CD4-positive, alpha-beta T cell treated with Interleukin-4 for 4 hours (primary cell): Measurements from ENCODE around the gene DPP10.
"Not testable (repeated sequence)": the region's sequence is repeated elsewhere in the genome, so short reads cannot be mapped to it uniquely, and the experiment has no call there.

Experiments
- DNase-seq: peaks from one replicate; pipeline ENCODE4 v3.0.0-alpha.2; 2020

Gene DPP10

DNA sequence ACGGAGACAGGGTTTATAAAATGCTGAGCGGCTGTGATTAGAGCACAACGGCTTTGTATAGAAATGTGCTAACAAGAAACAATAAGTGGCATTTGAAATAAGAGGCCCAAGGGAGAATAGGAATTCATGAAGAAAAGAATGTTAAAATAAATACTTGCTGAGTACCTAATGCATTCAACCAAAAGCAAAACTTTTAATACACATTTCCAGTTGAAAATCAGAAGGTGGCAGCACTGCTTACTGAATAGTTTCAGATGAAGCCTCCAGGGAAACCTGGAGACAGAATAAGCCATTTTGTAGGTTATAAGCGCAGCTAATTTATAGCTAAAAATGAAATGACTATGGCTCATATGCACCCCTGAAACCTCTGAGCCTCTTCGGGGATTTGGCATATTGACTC lies 286.6 kb downstream of the DPP10 start:
- no peak for DNase-seq

DNA sequence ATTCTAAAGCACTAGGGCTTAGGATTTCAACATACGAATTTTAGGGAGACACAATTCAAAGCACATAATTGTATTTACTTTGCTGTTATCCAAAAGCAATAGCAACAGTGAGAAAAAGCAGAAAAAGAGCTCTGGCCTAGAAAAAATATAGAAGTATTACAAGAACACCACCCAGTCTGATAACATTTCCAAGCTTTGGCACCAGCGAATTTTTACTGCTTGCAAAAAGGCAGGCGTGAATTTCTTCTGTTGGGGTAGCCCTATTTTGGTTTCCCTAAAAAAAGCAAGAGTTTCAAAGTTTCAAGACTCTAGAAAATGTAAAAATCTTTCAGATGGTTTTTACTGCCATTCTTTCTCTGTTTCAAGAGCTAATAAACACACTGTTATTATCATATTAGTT lies 292.7 kb downstream of the DPP10 start:
- DNase-seq = no peak

DNA sequence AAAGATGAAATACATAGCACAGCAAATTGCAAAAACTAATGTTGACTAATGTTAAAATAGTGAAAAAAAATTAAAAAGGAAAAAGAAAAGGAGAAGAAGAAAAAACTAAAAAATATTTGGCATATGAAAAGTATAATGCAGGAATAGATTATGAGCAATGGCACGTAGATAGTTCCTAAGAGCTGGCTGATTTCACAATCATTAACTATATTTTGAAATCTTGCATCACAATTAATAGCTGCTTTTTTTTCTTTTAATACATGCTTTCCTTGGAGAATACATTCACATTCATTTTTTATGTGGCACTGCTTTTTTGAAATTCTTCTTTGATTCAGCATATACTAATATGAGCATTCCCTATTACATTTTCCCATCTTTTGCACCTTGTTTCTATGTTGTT lies 299.8 kb downstream of the DPP10 start:
- DNase-seq = no peak

DNA sequence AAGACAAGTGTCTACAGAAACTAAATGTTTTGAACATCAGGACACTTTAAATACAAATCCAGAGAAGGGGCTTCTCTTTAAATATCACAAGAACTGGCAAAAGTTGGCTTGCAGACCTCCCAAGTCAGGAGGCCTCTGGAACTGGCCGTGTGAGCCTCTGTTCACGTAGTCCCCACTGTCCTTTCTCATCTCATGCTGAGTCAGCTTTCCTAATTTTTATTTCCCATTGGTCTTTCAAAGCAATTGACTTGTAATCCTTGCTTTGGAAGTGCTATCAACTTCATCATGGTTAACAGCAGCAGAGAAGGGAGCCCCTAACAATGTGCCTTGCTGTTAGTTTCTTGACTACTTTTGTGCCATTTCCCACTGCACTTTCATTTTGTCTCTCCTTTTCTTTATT lies 303.3 kb downstream of the DPP10 start:
- no peak for DNase-seq

DNA sequence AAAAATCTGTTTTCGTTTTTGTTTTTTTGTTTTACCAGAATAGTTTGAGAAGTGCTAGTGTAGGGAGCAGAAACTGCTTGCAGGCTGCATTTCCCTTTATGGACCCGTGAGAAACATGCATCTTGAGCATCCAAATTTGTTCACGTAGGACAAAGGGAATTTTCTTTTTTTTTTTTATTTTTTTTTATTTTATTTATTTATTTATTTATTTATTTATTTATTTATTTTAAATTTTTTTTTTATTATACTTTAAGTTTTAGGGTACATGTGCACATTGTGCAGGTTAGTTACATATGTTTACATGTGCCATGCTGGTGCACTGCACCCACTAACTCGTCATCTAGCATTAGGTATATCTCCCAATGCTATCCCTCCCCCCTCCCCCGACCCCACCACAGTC lies 305.7 kb downstream of the DPP10 start:
- not testable (repeated sequence) for DNase-seq

DNA sequence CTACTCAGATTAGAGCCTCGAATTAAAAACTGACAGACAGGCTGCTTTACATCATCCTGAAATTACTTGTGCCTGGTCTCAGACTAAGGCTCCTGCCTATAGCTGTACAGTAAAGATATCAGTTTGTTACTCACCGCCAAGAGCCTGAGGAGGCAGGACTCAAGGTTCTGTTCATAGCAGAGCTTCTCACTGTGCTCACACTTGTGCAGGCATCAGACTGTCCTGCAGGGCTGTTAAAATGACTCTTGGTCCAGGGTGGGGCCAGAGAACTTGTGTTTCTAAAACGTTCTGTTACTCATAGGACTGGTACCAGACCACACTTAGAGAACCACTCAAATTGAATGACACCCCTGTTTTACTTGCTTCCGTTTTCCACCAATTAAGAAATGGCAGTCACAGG lies 310.0 kb downstream of the DPP10 start:
- DNase-seq = no peak

DNA sequence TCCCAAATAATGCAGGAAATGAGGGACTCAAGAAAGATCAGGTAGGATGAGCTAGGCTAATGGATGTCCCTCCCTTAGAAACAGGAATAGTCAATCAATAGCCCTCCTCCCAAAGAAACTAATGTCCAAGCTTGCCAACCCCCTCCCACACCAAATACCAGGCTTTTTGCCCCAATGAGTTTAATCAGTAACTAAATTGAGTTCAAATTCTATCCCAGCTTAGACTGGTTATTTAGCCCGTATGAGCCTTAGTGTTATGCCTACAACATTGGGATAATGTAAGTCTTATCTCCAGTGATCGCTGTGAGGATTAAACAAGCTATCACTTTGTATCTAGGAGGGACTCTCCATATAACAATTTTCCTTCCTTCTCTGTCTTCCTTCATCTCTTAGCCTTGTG lies 310.7 kb downstream of the DPP10 start:
- DNase-seq = no peak

DNA sequence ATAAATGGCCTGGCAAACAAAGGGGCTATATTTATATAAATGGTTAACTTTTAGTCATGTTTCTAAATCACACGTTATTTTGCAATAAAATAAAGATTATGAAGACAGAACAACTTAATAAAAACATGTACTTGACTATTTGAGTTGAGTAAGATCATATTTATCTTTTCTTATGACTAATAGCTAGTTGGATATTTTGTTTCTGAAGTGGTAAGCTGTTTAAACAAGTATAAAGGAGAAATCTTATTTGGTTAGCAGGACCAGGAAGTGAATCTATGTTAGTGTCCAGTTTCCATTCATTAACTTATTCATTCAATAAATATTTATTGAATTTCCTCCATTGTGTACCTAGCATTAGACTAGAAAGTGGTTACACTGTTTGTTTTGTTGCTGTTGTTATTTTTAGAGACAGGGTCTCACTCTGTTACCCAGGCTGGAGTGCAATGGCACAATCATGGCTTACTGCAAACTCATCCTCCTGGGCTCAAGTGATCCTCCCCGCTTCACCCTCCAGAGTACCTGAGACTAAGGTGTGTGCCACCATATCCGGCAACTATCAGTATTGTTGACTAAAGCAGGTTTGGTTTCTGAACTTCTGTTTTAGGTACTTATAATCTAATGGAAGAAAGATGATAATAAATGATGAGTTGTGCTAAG lies 312.6 kb downstream of the DPP10 start:
- DNase-seq = no peak

DNA sequence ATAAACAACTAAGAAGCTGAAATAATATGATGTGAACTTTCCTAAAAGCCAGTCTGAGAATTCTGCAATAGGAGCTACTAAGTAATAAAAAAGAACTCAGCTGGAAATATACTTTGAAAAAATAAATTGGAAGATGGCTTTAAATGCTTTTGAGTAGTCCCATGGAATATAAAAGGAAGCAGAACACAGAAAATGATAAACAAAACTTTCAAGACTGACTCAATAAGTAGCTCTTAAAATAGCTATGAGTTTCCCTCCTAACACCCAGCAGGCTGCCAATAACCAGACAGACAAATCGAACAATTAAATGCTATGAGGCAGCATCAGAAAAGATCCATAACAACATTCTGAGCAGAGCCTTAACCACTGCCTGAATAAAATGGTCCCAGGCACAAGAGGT lies 319.9 kb downstream of the DPP10 start:
- DNase-seq = no peak

DNA sequence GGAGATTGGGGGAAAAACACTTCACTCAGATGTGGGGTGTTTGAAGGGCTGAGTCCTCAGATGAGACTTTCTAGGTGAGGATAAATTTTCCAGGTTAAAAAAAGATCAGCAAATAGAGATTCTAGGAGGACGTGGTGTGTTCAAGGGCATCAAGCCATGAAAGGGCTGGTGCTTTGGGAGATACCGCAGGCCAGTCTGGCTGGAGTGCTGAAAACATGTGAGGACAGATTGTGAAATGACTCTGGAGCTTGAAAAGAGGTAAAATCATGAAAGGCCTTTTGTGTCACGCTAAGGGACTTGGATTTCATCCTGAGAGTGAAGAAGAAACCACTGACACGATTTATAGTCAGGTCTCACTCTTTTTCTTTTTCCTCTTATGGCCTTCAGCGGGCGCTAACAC lies 320.5 kb downstream of the DPP10 start:
- no peak for DNase-seq

DNA sequence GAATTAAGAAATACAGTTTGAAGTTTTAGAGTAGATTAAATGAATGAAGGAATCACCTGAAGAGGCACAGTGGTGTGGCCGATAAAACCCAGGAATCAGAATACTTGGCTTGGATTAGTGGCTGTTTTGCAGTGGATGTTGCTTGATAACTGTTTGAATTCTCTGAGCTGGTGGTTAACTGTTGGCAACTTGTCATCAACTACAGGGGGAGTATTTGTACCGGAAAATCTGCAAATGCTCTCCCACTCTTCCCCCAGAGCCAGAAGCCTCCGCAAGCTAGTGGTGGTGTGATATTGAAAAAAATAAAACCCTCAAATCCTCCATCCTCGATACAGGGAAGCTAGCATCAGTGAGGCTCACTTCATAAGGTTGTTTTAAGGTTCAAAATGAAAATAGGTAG lies 326.7 kb downstream of the DPP10 start:
- no peak for DNase-seq

DNA sequence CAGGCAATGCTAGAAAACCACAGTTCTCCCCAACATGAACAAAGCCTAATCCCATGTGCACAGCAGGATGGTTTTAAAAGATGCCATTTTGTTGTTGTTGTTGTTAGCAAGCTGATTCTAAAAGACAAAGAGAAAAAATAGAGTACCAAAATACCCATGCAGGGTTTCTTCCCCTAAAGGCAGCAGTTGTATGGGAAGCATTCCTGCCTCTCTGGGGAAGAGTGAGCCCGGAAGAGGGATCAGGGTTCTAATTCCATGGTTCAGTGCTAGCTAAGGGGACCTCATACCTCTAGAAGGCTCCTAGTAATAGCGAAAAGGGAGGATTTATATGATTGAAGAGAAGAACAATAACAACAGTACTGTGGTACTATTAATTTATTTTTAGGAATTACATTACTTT lies 327.6 kb downstream of the DPP10 start:
- DNase-seq = no peak

DNA sequence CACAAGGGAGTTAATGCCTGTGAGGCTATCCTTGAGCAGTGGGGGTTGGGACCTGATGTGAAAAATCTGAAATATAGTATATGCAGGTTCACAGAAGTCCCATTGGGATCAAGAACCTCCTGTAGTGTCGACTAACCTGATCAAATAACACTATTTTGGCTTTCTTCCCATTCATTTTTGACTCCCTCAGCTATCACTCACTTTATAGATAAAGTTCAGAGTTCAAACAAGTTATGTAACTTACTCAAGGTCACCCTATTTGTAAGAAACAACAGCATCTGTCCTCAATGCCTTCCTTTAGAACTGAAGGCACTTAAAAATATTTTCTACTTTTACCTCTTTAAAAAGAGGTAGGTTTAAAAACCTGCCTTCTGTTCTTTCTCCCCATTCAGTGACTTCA lies 341.6 kb downstream of the DPP10 start:
- DNase-seq = no peak

DNA sequence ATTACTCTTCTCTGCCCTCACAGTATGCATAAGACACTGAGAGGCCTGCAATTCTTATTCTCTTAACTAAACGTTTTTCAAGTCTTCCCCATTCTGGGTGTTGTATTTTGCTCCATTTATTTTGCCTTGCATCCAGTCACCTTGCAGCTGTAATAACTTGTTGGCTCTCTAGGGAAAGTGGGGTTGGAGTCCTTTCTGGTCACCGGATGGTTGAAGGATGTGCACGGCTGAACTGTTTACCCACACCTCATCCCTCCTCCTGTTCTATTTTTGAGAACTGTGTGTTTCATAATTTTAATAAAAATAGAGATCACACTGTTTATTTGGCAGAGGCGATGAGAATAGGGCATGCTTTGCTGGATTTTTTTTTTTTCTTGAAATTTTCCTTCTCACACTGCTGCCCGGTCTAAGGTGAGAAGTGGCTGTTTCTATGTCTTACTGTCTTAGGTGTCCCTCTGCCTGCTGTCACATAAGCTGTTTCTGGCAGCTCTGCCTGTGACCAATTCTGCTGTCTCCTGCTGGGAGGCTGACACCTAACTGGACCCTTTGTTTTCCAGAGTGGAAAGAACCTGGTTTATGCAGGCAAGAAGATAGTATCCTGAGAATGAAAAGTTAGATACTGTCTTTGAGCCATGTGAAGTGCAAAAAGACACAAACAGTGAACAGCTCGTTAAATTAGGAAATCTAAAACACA lies 342.6 kb downstream of the DPP10 start:
- no peak for DNase-seq

DNA sequence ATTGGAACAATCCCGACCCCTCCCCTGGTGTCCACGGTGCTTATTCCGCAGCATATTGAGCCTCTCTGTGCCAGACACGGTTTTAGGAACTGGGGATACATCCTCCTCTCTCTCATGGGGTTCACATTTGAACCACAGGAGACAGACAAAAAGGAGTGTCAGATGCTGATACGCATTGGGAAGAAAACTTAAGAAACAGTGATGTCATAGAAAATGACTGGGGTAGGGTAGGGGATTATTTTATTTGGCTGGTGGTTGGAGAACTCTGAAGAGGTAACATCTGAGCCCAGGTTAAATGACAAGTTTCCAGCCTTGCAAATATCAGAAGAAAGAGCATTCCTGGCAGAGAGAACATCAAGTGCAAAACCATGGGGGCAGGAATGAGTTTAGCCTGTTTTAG lies 344.5 kb downstream of the DPP10 start:
- no peak for DNase-seq

DNA sequence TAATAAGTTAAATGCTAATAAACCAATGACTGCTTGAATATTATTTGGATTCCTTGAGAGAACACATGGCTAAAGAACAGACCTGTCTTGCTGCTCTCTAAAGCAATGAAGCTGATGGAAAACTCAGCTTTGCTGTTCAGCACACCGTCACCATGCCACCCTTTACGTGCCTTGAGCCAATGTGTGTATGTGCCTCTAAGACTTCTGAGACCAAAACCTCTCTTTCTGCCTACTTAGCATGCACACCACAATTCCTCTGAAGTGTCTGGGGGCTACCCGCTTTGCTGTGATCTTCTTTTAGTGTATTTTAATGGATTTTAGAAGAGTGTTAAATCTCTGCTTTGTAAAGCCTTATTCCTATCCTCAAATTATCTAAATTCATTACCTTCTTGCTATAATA lies 345.0 kb downstream of the DPP10 start:
- no peak for DNase-seq

DNA sequence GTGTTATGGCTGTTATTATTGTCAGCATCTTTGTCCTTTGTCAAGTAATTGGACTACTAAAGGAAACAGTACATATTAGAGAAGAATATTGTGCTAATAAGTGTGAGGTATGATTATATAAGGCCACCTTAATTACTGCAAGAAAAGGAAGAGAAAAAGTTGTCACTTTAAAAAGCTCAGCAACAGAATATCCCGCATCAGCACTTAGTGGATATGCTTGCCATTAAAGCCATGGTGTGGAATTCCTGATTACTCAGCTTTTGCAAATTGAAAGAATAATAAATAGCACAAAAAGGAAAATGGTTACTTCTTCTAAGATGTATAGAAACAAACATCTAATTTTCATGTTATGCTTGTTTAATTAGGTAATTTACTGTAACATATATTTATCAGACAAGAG lies 347.5 kb downstream of the DPP10 start:
- DNase-seq = no peak

DNA sequence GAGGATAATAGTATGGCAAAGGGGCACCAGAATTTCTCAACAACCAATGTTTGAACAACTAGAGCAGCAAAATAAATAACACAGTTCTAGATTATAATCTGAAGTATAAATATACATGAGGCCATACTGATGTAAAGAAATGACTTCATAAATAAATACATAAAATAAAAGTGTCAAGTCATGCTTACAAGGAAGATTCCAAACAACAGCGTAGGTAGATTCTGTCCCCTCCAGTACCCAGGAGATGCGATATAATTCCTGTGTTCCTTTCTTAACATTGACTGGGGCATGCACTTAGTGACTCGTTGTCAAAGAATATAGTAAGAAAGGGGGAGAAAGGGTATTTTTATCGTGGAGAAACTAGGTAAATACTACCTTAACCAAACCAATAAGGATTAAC lies 355.1 kb downstream of the DPP10 start:
- DNase-seq = no peak

DNA sequence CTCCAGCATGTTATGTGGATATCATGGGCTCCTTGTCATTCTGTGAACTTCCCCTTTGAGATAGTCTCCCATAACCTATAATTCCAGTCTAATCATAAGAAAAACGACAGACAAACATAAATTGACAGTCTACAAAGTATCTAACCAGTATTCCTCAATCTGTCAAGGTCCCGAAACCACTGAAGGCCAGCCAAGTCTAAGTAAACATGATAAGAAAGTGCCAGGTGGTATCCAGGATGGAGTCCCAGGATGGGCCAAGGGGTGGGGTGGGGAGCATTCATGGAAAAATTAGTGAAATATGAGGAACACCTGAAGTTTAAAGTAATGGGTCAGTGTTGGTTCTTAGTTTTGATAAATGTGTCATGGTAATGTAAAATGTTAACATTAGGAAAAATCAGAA lies 355.5 kb downstream of the DPP10 start:
- no peak for DNase-seq

DNA sequence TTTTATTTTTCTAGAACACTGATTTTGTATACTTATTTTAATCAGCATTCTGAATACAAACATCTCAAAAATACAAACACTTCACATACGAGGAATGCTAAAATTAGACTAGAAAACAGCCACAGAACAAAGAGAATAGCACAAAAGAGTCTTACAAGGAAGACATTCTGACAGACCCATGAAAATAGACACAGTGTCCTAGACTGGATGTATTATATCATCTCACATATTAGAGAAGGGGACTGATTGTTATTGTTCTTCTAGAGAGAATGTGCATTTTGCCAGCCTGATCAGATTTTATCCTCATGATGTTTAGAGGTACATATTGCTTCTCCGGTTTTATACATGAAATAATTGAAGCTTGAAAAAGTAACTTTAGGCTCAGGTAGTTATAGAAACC lies 357.9 kb downstream of the DPP10 start:
- no peak for DNase-seq

DNA sequence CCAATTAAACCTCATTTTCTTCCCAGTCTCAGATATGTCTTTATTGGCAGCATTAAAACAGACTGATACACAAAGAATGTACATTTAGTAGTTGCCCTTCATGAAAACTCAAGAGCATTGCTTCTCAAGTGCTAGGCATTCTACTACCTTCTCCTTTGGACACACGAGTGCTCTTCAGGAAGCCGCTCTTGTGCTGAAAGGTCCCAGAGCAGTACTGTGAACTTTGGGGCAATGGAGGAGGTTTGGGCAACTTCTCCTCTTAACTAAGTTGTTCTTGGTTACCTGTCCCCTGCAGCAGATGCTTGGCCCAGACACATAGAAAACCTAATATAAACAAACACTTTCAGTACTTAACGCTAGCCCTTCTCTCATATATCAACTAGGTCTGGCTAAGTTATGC lies 362.8 kb downstream of the DPP10 start:
- DNase-seq = no peak

DNA sequence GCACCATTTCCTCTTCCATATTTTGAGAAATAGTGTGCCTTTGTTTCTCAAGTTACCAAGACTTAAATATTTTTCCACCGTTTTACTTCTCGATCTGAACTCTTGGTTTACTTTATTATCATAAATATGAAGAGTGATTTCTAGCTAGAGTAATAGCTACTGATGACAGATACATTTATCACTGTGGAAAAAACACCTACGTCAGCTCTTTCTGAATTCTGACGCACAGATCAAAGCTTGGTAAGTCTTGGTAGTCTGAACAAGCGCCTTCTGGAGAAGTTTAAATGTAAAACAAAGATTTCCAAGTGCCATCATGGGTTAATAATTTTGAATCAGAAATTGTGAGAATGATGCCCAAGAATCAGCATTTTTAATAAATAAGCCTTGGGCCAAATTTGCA lies 367.7 kb downstream of the DPP10 start:
- no peak for DNase-seq

DNA sequence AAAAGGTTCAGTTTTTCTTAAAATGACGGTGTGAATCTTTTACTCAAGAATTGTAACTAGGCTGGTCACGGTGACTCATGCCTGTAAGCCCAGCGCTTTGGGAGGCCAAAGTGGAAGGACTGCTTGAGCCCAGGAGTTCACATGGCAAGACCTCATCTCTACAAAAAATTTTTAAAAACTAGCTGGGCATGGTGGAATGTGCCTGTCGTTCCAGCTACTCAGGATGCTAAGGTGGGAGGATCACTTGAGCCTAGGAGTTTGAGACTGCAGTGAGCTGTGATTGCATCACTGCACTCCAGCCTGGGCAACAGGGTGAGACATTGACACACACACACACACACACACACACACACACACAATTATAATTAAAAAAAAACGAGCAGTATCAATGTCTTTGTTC lies 369.8 kb downstream of the DPP10 start:
- no peak for DNase-seq

DNA sequence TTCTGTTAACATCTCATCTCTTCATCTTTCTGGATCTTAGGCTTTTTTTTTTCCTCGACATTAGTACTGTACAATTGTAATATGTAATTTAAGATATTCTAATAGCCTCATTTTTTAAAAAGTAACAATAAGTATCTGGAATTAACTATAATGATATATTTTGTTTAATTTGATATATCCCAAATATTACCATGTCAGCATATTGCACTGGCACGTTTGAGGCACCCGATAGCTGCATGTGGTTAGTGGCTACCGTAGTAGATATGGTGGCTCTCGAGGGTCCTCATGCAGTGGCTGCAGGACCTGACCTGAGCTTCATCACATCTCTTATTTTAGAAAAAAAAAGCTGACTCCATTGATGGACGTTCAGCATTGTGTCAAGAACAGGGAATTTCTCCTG lies 371.9 kb downstream of the DPP10 start:
- DNase-seq = no peak

DNA sequence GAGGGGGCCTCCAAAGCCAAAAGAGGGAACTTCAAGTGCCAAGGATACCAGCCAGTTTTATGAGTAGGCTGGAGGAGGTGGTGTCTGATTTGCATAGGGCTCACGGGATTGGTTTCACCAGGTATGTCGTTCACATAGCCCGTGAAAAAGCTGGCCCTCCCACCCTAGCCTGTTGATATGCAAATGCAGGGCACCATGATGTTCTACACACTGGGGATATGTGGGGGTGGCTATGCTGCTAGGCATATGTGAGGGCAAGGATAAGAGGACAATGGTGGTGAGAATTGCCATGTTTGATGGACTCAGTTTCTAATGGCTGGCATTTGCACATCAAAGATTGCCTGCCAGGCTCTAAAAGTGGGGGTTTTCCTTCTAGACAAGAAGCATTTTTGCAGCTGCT lies 378.6 kb downstream of the DPP10 start:
- DNase-seq = no peak
